GM21825 (cell line): ENCODE results near the gene TOMM7.
"Not testable (repeated sequence)": the region's sequence is repeated elsewhere in the genome, so short reads cannot be mapped to it uniquely, and the experiment has no call there.

ENCODE experiments used
- ATAC-seq: cut with Tn5 transposase; IDR thresholded peaks from one replicate; pipeline ENCODE4 v1.9.1; 2021; ENCODE audit warnings: mild to moderate bottlenecking, moderate library complexity; ENCODE audit not compliant: unreplicated experiment

TOMM7 gene

DNA sequence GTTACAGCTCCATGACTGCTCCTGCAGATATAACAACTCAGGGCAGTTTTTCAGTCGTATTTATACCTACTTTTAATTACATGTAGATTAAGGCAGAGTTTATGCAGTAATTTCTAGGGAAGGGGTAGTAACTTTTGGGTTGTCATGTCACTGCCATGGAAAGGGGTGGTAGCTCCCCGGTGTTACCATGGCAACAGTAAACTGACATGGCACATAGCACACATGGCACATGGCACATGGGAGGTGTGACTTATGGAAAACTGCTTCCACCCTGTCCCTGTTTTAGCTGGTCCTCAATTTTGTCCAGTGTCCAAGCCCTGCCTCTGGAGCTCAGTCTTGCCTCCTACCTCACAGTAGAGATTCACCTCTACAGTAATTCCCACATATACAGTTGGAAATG is 3.9 kb upstream of the TOMM7 start:
- no peak for ATAC-seq

DNA sequence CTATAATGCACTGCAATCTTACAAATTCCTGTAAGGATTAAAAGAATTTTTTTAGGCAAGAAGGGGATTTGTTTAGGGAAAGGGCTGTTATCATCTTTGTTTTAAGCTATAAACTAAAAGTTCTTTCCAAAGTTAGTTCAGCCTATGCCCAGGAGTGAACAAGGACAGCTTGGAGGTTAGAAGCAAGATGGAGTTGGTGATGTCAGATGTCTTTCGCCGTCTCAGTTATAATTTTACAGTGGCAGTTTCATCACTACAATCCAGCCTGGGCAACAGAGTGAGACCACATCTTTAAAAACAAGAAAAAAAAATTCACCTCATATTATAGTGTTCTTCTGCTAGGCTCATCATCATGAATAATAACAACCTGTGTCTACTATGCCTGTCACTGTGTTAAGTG is 2.1 kb upstream of the TOMM7 start:
- ATAC-seq, result no peak

DNA sequence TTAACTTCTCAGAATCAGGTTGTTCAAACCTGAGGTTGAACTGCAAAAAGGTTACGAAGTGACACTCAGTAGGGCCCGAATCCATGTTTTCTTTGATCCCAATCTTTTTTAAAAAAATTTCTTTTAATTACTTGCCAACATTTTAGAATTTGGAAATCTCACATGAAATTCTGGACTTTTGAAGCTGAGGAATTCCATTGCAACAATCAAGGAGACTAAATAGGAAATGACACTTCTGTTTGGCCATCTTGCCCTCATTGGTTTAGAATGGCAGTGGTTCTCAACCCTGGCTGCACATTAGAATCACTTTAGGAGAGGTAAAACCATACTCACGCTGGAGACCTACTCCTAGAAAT is 471 bp upstream of the TOMM7 start:
- ATAC-seq, result no peak

DNA sequence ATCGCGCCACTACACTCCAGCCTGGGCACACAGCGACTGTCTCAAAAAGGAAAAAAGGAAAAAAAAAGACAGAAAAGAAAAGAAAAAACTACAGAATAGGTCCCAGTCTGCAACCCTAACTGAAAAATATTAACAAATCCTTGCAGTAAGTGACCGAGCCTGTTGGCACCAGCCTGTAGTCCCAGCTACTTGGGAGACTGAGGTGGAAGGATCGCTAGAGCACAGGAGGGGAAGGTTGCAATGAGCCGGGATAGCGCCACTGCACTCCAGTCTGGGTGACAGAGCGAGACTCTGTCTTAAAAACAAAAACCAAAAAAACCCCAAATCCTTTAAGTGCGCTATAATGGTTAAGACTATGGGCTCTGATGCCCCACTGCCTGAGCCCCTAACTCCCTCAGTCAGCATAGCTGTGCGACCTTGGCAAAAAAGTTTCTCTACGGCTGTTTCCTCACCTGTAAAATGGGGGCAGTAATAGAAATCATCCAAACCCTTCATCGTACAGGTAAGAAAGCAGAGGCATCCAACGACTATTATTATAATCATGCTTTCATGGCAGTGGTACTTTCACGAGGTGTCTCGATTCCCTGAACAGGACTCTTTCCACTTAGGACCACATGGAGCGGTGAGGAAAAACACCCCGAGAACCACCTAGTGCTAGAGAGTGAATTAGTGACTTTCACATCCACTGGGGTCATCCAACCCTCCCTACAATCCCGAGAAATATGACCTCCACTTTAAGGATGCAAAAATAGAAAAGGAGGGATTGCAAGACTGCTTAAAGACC is 755 bp downstream of the TOMM7 start:
- no peak for ATAC-seq

DNA sequence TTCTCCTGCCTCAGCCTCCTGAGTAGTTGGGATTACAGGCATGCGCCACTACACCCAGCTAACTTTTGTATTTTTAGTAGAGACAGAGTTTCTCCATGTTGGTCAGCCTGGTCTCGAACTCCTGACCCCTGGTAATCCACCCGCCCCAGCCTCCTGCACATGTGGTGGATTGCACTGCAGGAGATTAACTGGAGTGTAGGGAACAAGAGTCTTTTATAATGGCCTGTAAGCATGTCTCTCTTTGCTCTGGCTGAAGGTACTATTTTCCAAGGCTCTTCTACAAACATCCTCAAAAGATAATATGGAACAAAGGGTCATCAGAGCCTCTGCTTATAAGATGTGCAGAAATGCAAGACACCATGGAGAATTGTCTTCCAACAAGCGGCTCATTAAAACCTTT is 3.2 kb downstream of the TOMM7 start:
- no peak for ATAC-seq

DNA sequence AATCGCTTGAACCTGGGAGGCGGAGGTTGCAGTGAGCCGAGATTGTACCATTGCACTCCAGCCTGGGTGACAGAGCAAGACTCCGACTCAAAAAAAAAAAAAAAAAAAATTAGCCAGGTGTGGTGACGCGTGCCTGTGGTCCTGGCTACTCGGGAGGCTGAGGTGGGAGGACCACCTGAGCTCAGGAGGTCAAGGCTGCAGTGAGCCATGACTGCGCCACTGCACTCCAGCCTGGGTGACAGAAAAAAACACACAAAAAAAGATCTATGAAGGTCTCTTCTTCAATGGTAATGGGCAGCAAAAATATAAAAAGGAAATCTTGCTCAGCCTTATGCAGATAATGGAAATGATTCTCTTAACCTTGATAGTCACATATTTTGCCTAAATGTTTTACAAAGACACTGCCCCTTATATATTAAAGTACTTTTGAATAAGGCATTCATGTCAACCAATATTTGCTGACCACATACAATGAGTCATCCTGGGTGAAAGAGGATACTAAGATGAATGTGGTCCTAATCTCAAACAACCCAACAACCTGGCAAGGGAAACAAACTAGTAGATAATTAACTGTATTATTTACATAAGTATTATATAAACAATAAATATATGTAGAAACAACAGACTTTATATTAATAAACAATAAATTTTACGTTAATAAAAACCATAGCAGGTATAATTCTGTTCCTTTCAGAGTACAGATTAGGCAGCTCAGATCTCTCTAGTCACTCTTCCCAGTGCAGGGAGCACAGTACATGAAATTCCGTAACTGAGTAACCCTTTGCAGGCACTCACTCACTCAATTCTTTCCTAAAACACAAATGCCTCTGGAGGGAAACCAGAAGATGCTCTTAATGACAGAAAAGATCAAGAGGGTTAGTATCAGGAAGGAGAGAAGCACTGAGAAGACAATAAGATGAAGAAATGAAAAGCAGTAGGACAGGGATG is 8.1 kb downstream of the TOMM7 start:
- ATAC-seq, result no peak

DNA sequence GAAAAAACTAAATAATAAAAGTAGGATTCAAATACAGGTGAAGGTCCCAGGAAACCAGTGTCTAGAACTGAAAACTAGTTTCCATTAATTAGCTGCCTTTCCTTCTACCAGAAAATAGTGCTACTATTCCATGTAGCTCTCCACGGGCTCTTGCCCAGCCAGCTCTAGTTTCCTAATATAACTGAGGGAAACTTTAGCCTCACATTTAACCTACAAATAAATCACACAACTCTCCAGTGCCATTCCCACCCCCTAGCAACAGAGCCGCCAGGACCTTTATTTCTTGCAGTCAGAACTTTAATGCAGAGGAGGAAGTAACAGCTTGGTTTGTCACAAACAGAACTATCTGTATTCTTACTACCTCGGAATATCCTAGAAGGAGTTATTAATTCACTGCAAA is 10.3 kb downstream of the TOMM7 start:
- ATAC-seq, result no peak

DNA sequence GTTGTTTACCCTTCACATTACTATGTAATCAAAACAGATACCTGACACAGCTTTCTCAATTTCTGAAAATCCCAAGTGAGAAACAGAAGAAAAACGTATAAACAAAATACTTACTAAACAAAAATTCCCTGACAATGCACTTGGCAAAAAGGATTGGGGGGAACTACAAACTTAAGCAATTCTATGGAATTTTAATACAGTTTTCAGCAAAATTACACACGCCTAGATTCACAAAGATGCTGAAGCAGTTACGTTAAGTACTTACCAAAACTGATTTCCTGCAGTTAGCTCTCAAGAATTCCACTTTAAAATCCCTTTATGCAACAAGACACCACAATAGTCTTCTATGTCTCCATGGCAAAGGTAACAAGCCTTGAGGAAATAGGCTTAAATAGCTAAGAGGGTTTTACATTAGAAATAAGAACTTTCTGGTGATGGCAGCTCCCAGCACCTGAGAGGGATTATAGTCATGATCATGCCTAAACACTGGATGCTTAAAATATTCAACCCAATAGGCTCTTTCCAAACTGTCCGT is 10.8 kb downstream of the TOMM7 start:
- no peak for ATAC-seq

DNA sequence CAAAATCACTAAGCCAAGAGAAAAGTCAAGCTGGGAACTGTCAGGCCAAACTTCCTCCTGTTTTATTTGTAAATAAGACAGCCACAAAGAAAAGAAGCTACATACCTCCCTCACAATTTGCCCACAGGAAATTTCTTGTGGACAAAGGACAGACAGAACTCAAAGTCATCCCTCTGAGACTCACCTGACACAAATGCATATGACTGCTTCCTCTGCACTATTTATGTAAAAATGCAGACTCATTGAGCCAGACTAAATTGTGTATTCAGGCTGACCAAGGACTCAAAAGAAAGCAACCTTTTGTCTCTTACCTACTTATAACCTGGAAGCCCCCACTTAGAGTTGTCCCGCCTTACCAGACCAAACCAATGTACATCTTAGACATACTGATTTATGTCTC is 11.8 kb downstream of the TOMM7 start:
- ATAC-seq, result no peak

DNA sequence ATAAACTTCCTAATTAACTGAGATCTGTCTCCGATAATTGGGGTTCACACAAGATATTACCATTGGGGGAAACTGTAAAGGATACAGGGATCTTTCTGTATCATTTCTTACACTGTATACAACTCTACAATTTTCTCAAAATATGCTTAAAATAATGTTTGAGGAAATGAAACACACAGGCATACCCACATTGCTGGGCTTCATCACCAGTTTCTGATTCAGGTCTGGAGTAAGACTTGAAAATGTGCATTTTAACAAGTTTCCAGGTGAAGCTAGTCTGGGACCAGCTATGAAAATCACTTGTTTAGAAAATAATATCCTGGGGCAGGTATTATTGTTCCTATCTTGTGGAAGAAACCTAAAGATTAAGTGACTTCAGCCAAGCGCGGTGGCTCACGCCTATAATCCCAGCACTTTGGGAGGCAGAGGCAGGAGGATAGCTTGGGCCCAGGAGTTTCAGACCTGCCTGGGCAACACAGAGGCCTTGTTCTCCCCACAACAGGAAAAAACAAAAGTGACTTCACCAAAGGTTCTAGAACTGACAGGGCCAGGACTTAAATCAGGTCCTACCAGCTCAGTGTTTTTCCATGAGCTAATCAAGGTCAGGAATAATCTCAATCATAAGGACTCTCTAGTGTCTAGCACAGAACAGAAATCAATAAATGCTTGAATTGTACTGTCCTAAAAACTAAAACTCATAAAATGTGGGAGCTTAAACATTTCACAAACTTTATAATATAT is 12.6 kb downstream of the TOMM7 start:
- no peak for ATAC-seq

DNA sequence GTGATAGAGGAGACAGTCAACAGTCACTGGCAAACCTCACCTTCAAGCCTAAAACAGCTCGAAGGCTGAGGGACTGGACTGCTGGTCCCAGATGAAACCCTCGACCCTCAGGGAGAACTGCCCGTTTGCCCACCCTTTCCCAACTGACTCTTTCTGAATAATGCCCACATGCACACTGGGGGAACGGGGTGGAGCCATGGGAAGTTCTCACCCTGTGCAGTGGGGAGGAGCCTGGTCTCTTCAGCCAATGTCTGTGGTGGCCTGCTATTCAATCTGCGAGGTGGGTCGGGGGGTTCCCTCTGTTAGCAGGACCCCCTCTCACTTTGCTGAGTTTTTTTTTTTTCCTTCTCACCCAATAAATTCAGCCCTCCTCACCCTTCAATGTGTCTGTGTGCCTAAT is 14.5 kb downstream of the TOMM7 start:
- ATAC-seq, result no peak

DNA sequence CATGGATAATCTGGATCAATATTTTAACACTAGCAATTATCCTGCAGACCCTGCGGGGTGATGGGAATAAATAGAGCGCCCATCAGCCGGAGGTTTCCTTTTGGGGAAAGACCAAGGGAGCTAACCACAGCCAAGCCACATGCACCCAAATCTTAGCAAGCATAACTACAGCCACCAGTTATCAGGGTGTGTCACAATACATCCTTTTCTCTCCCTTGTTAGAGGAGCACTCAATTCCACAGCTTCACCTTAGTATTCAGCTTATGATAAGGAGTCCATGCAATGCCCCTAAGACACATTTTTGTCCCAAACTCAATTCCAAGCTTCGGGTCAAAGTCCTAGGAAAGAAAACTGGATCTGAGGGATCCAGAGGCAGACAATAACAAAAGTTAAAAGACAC is 15.9 kb downstream of the TOMM7 start:
- ATAC-seq, result no peak

DNA sequence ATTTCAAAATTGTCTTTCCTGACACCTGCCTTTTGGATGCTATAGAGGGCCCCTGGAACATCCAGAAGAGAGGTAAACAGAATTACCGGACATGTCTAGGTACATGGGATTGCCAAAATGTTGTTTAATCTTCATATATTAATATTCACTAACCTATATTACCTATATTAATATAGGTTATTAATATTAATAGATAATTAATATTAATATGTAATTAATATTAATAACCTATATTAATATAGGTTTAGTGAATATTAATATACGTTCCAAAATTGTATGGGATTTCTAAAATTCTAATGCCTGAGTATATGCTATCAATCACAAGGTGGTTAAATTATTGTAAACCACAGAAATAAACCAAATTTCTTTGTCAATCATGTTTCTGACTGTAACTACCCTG is 17.4 kb downstream of the TOMM7 start:
- no peak for ATAC-seq

DNA sequence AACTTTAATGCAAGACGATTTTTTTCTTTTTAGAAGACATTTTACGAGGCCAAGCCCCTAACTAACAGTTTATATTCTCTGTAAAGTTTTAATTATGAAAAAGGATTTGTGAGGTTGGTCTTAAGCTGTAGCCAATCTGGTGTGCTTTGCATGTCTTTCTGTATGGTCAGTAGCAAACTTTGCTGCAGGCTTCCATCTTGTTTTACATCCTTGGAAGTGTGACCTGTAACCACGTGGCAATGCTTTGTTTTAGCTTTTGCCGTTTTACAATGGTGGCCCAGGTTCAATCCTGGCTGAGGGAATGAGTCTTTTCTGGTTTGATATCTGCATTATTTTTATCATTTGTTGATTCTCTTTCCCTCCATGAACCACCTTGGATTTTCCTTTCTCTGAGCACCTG is 19.8 kb downstream of the TOMM7 start:
- ATAC-seq, result not testable (repeated sequence)

DNA sequence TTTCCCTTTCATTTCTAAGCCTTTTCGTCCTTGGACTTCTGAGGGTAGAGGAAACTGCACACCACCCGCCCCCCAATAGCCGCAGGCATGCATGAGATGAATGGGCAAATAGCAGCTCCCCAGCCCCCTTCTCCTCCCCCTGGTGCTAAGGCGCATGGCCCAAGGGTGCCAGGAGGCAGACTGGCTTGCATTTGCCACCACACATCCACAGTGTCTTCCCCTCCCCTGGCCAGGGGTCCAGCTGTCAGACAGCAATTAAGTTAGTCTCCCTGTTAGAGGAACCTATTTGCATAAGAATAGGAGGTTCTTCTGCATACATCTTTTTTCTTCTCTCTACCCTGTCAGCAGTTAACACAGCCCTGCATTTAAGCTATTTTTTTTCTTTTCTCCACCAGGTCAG is 20.2 kb downstream of the TOMM7 start:
- ATAC-seq, result no peak

DNA sequence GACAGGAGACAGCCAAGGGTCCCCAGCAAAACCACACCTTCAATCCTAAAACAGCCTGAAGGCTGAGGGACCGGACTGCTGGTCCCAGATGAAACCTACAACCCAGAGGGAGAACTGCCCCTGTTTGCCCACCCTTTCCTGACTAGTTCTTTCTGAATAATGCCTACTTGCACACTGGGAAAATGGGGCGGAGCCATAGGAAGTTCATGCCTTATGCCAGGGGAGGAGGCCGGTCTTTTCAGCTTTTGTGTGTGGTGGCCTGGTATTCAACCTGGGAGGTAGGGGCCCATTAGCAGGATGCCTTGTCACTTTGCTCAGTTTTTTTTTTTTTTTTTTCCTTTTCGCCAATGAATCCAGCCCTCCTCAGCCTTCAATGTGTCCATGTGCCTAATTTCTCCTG is 20.7 kb downstream of the TOMM7 start:
- ATAC-seq, result no peak

DNA sequence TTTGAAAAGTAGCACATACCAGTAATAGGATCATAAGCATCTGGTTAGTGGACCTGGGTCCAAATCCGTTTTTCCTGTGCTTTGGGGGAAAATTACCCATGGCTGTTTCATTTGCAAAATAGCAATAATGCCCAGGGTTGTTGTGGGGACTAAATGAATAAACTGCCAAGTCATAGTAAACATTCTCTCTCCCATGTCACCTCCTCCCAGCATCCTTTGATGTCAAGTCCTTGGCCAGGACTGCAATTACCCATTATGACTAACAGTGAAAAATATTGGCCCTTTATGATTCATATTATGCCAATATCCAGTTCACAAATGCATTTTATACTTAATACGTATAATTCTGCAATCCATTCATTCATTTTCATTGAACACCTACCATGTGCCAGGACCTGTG is 23.0 kb downstream of the TOMM7 start:
- no peak for ATAC-seq

DNA sequence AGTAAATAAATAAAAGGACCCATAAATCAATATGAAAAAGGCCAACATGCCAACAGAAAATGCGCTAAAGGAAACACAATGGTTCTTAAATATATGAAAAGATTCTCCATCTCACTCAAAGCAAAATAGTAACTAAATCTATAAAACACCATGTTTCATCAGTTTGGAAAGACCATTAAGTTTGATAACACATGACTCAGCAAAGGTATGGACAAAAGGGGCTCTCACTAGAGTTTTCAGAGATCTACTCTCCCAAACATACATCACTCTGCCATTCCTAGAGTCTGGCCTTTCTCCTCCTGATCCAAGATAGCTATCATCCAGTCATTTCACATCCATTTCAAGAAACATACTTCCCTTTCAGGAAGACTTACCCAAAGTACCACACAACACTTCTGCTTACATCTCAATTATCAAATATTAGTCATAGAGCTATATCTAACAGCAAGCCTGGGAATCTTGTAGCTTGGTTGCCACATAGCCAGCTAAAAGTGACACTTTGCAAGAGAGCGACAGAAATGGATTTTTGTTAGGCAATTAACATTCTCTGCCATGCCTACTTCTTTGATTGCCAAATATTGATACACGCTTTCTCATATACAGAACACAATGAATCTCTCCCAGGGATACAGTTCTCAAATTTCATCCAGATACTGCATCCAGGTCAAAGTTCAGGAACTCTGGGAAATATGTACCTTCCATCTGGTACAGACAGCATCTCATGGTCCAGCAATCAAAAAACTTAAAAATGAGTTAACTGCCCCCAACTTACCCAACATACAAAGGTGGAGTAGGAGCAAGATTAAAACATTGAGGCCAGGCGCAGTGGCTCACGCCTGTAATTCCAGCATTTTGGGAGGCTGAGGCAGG is 28.8 kb downstream of the TOMM7 start:
- no peak for ATAC-seq

DNA sequence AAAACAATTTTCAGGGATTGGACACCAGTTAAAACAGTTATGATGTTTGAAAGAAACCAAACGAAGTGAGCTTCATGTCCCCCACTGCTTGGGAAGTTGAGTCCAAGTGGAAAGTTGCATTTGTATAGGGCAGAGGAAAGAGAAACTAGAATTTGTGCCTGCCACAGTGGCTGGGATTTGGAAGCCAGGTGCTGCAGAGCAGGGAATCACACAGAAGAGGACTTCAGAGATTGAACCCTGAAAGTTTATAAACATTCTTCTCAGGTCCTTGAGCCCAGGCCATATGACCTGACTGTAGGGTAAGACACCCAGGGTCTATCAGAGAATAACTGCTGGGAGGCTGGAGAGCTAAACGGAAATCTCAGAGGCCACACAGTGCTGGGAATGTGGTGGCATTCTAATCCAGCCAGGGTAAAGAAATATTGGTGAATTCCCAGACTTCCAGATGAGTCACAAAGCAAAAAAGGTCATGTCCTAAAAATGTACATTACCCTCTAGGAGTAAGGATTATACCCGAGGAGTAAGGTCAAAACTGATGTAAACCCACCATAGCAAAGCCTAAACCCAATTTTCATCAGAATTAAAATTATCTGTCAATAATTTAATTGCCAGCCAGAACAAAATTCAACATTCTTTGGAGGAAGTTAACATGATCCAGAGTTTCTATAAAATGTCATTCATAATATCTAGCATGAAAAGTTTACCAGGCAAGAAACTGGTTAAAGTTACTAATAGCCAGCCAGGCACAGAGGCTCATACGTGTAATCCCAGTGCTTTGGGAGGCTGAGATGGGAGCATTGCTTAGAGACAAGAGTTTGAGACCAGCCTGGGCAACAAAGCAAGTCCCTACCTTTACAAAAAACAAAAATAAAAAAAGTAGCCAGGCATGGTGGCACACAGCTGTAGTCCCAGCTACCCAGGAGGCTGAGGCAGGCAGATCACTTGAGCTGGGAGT is 31.2 kb downstream of the TOMM7 start:
- no peak for ATAC-seq
